ENCODE measurements around the gene SOWAHC. TPM values are rescaled to one million over a fixed set of nuclear protein-coding genes. Genes with fewer than 3 reads are reported as not detected.
"Not testable (repeated sequence)": the region's sequence is repeated elsewhere in the genome, so short reads cannot be mapped to it uniquely, and the experiment has no call there.

Gene SOWAHC
- total RNA-seq, 5 donors from 2014 or later (not counting 1 experiment from before 2014, with no cell fraction given), result 0.56 to 2.1 (median 0.66) TPM

- ChIA-PET CTCF (interaction anchor here in 1 of 2 donors (1.0 kb wide), 1 partner anchor 9 kb away, joined by 3 read pairs; no protein-coding TSS in a partner anchor), POLR2A (no interaction called here)
- H3K4me3 Mint-ChIP-seq, result no peak overlapping the region
- H3K36me3 Mint-ChIP-seq, result no peaks in the 10 kb centered on the region
- no peaks in the 10 kb centered on the region for H3K4me1 ChIP-seq (ENCODE audit: control insufficient read depth in 1 of 2, extremely low read depth in 1 of 2, insufficient read depth in 2 of 2, low read length in 2 of 2)
- ATAC-seq (replicated peaks in 1 of 4) (no peak), DNase-seq (no peak)
- no peak overlapping the region for H3K4me3 ChIP-seq (ENCODE audit: control insufficient read depth in 1 of 2, extremely low read depth in 1 of 2, low read length in 1 of 2)
- H3K27ac ChIP-seq (ENCODE audit: low read length), result no peak overlapping the region
- H3K9me3 Mint-ChIP-seq, result no peaks in the 10 kb centered on the region
- no peaks in the 10 kb centered on the region for H3K36me3 ChIP-seq (ENCODE audit: control insufficient read depth in 2 of 2, extremely low read depth in 1 of 2, insufficient read depth in 1 of 2, low read length in 1 of 2)
- H3K27me3 ChIP-seq (replicated peaks in 1 of 2; ENCODE audit: control insufficient read depth in 2 of 2, extremely low read depth in 1 of 2, insufficient read depth in 2 of 2, low read length in 1 of 2), result peaks cover 0 to 31% of the 10 kb centered on the region in 2 experiments
- no peaks in the 10 kb centered on the region for H3K4me1 Mint-ChIP-seq
- WGBS (ENCODE audit: insufficient coverage), result 100% methylated on average over 1 of the region's 4 CpGs
- H3K27ac Mint-ChIP-seq, result no peak overlapping the region
- peaks cover 33 to 47% of the 10 kb centered on the region in 2 donors for H3K27me3 Mint-ChIP-seq
- no peaks in the 10 kb centered on the region for H3K9me3 ChIP-seq
These were observed 10.2 kb downstream of the SOWAHC start for GRCh38 chr2:109624339-109624738.

GRCh38 chr2:109628321-109628720, 14.2 kb downstream of the SOWAHC start:
- H3K36me3 ChIP-seq (ENCODE audit: control insufficient read depth in 2 of 2, extremely low read depth in 1 of 2, insufficient read depth in 1 of 2, low read length in 1 of 2); POLR2A ChIA-PET; H3K9me3 Mint-ChIP-seq; DNase-seq; H3K4me3 Mint-ChIP-seq; H3K4me1 Mint-ChIP-seq; H3K27ac ChIP-seq (ENCODE audit: low read length); H3K36me3 Mint-ChIP-seq; H3K4me1 ChIP-seq (ENCODE audit: control insufficient read depth in 1 of 2, extremely low read depth in 1 of 2, insufficient read depth in 2 of 2, low read length in 2 of 2); CTCF ChIA-PET; H3K9me3 ChIP-seq; H3K27ac Mint-ChIP-seq; H3K4me3 ChIP-seq (ENCODE audit: control insufficient read depth in 1 of 2, extremely low read depth in 1 of 2, low read length in 1 of 2); ATAC-seq (replicated peaks in 1 of 4): not testable (repeated sequence)
- peaks cover 0 to 37% of the 10 kb centered on the region in 2 experiments for H3K27me3 ChIP-seq (replicated peaks in 1 of 2; ENCODE audit: control insufficient read depth in 2 of 2, extremely low read depth in 1 of 2, insufficient read depth in 2 of 2, low read length in 1 of 2)
- 100% methylated on average over 1 of the region's 7 CpGs for WGBS (ENCODE audit: insufficient coverage)
- H3K27me3 Mint-ChIP-seq, result peaks cover 11 to 23% of the 10 kb centered on the region in 2 donors

- DNase-seq (no peak), ATAC-seq (replicated peaks in 1 of 4) (no peak)
- Mint-ChIP-seq H3K9me3 (no peaks in the 10 kb centered on the region), H3K36me3 (no peaks in the 10 kb centered on the region), H3K4me3 (no peak overlapping the region), H3K4me1 (peaks cover 0 to 3% (median 0%) of the 10 kb centered on the region in 3 donors), H3K27me3 (peaks cover 4 to 8% of the 10 kb centered on the region in 2 donors), H3K27ac (no peak overlapping the region)
- no peaks in the 10 kb centered on the region for H3K36me3 ChIP-seq (ENCODE audit: control insufficient read depth in 2 of 2, extremely low read depth in 1 of 2, insufficient read depth in 1 of 2, low read length in 1 of 2)
- no peaks in the 10 kb centered on the region for H3K4me1 ChIP-seq (ENCODE audit: control insufficient read depth in 1 of 2, extremely low read depth in 1 of 2, insufficient read depth in 2 of 2, low read length in 2 of 2)
- WGBS (ENCODE audit: insufficient coverage), result no CpG with 5 or more reads among the region's 3 CpGs
- no peak overlapping the region for H3K27ac ChIP-seq (ENCODE audit: low read length)
- peaks cover 0 to 32% of the 10 kb centered on the region in 2 experiments for H3K27me3 ChIP-seq (replicated peaks in 1 of 2; ENCODE audit: control insufficient read depth in 2 of 2, extremely low read depth in 1 of 2, insufficient read depth in 2 of 2, low read length in 1 of 2)
- no peaks in the 10 kb centered on the region for H3K9me3 ChIP-seq
- ChIA-PET POLR2A (no interaction called here), CTCF (no interaction called here)
- H3K4me3 ChIP-seq (ENCODE audit: control insufficient read depth in 1 of 2, extremely low read depth in 1 of 2, low read length in 1 of 2), result no peak overlapping the region
These were observed 15.7 kb downstream of the SOWAHC start for GRCh38 chr2:109629867-109630266.

GRCh38 chr2:109630441-109631430, 16.6 kb downstream of the SOWAHC start:
- H3K27ac Mint-ChIP-seq, result no peak overlapping the region
- Histone ChIP-seq H3K4me1 (ENCODE audit: control insufficient read depth in 1 of 2, extremely low read depth in 1 of 2, insufficient read depth in 2 of 2, low read length in 2 of 2) (no peaks in the 10 kb centered on the region), H3K4me3 (ENCODE audit: control insufficient read depth in 1 of 2, extremely low read depth in 1 of 2, low read length in 1 of 2) (no peak overlapping the region), H3K36me3 (ENCODE audit: control insufficient read depth in 2 of 2, extremely low read depth in 1 of 2, insufficient read depth in 1 of 2, low read length in 1 of 2) (no peaks in the 10 kb centered on the region), H3K27ac (ENCODE audit: low read length) (no peak overlapping the region), H3K9me3 (no peaks in the 10 kb centered on the region), H3K27me3 (replicated peaks in 1 of 2; ENCODE audit: control insufficient read depth in 2 of 2, extremely low read depth in 1 of 2, insufficient read depth in 2 of 2, low read length in 1 of 2) (peaks cover 0 to 32% of the 10 kb centered on the region in 2 experiments)
- POLR2A ChIA-PET, result no interaction called here
- H3K36me3 Mint-ChIP-seq, result no peaks in the 10 kb centered on the region
- CTCF ChIA-PET, result interaction anchor here in 1 of 2 donors (0.9 kb wide), 1 partner anchor 36 kb away, joined by 3 read pairs; no protein-coding TSS in a partner anchor
- H3K27me3 Mint-ChIP-seq, result peaks cover 4 to 8% of the 10 kb centered on the region in 2 donors
- DNase-seq (no peak), ATAC-seq (replicated peaks in 1 of 4) (no peak)
- peaks cover 0 to 3% (median 0%) of the 10 kb centered on the region in 3 donors for H3K4me1 Mint-ChIP-seq
- 79% methylated on average over 3 of the region's 19 CpGs for WGBS (ENCODE audit: insufficient coverage)
- H3K4me3 Mint-ChIP-seq, result no peak overlapping the region
- H3K9me3 Mint-ChIP-seq, result no peaks in the 10 kb centered on the region

GRCh38 chr2:109631741-109632140, 17.6 kb downstream of the SOWAHC start:
- Mint-ChIP-seq H3K36me3 (no peaks in the 10 kb centered on the region), H3K27me3 (peaks cover 2 to 6% of the 10 kb centered on the region in 2 donors), H3K27ac (no peak overlapping the region), H3K4me3 (no peak overlapping the region), H3K4me1 (peaks cover 0 to 3% (median 0%) of the 10 kb centered on the region in 3 donors), H3K9me3 (no peaks in the 10 kb centered on the region)
- H3K4me3 ChIP-seq (ENCODE audit: control insufficient read depth in 1 of 2, extremely low read depth in 1 of 2, low read length in 1 of 2), result no peak overlapping the region
- ChIA-PET POLR2A (no interaction called here), CTCF (interaction anchor here in 1 of 2 donors (0.9 kb wide), 1 partner anchor 37 kb away, joined by 3 read pairs; no protein-coding TSS in a partner anchor)
- H3K27ac ChIP-seq (ENCODE audit: low read length), result no peak overlapping the region
- peaks cover 0 to 24% of the 10 kb centered on the region in 2 experiments for H3K27me3 ChIP-seq (replicated peaks in 1 of 2; ENCODE audit: control insufficient read depth in 2 of 2, extremely low read depth in 1 of 2, insufficient read depth in 2 of 2, low read length in 1 of 2)
- WGBS (ENCODE audit: insufficient coverage), result 0% methylated on average over 1 of the region's 3 CpGs
- no peak for ATAC-seq (replicated peaks in 1 of 4)
- no peaks in the 10 kb centered on the region for H3K36me3 ChIP-seq (ENCODE audit: control insufficient read depth in 2 of 2, extremely low read depth in 1 of 2, insufficient read depth in 1 of 2, low read length in 1 of 2)
- H3K4me1 ChIP-seq (ENCODE audit: control insufficient read depth in 1 of 2, extremely low read depth in 1 of 2, insufficient read depth in 2 of 2, low read length in 2 of 2), result no peaks in the 10 kb centered on the region
- no peaks in the 10 kb centered on the region for H3K9me3 ChIP-seq
- no peak for DNase-seq

- H3K4me1 ChIP-seq (ENCODE audit: control insufficient read depth in 1 of 2, extremely low read depth in 1 of 2, insufficient read depth in 2 of 2, low read length in 2 of 2), result no peaks in the 10 kb centered on the region
- peaks cover 1 to 5% of the 10 kb centered on the region in 2 donors for H3K27me3 Mint-ChIP-seq
- H3K36me3 ChIP-seq (ENCODE audit: control insufficient read depth in 2 of 2, extremely low read depth in 1 of 2, insufficient read depth in 1 of 2, low read length in 1 of 2), result no peaks in the 10 kb centered on the region
- no peaks in the 10 kb centered on the region for H3K36me3 Mint-ChIP-seq
- no peak overlapping the region for H3K27ac ChIP-seq (ENCODE audit: low read length)
- ChIA-PET CTCF (no interaction called here), POLR2A (no interaction called here)
- 93% methylated on average over 3 of the region's 14 CpGs for WGBS (ENCODE audit: insufficient coverage)
- peaks cover 0 to 3% (median 0%) of the 10 kb centered on the region in 3 donors for H3K4me1 Mint-ChIP-seq
- ATAC-seq (replicated peaks in 1 of 4) (no peak), DNase-seq (no peak)
- no peak overlapping the region for H3K4me3 ChIP-seq (ENCODE audit: control insufficient read depth in 1 of 2, extremely low read depth in 1 of 2, low read length in 1 of 2)
- H3K27ac Mint-ChIP-seq, result no peak overlapping the region
- no peak overlapping the region for H3K4me3 Mint-ChIP-seq
- no peaks in the 10 kb centered on the region for H3K9me3 Mint-ChIP-seq
- H3K9me3 ChIP-seq, result no peaks in the 10 kb centered on the region
- H3K27me3 ChIP-seq (replicated peaks in 1 of 2; ENCODE audit: control insufficient read depth in 2 of 2, extremely low read depth in 1 of 2, insufficient read depth in 2 of 2, low read length in 1 of 2), result peaks cover 0 to 23% of the 10 kb centered on the region in 2 experiments
These were observed 18.1 kb downstream of the SOWAHC start for GRCh38 chr2:109632158-109632789.

Measured in T-cell (primary cell).